OCI-M2 (cell line): ENCODE data around the gene SUB1.
"Not testable (repeated sequence)": the region's sequence is repeated elsewhere in the genome, so short reads cannot be mapped to it uniquely, and the experiment has no call there.

Source experiments
- DNase-seq: peaks from one replicate; lab custom pipeline; 2025; ENCODE audit not compliant: unreplicated experiment; lab: John Stamatoyannopoulos, UW

Gene SUB1

DNA sequence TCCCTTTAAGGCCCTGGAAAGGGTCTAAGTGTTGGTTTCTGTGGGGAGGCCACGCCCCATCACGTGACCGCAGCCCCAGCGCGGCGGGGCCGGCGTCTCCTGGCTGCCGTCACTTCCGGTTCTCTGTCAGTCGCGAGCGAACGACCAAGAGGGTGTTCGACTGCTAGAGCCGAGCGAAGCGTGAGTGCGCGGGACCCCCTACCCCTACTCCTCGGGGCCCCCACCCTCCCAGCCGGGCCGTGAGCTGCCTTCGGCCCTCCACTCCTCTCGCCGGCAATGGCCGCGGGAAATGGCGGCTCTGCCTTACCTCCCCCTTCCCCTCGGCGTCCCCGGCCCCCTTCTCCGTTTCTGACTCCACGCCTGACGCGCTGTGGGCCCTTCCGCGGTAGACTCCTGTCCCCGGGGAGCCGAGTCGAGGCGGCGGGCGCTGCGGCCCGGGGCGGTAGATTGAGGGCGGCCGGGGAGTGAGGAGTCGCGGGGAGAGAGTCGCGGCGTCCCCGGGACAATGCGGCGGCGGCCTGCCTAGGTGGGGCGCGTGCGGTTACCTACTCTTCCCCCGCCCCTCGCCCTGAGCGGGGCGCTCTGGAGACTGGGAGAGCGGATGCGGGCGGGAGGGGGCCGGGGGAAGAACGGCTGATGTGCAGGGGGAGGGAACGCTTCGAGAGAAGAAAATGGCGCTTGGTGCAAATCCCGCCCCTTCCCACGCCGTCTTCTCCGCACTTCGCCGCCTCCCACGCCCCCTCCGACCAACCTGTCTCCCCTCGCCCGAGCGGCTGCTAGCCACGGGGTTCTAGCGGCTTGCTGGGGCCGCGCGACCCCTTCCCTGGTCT, at the start of gene SUB1:
TSS of gene SUB1 (plus strand) at position 112 of the 830 bp plus-strand sequence. CDS start 2,956 bp downstream, outside the sequence.
- peak; percentile 45 for DNase-seq

DNA sequence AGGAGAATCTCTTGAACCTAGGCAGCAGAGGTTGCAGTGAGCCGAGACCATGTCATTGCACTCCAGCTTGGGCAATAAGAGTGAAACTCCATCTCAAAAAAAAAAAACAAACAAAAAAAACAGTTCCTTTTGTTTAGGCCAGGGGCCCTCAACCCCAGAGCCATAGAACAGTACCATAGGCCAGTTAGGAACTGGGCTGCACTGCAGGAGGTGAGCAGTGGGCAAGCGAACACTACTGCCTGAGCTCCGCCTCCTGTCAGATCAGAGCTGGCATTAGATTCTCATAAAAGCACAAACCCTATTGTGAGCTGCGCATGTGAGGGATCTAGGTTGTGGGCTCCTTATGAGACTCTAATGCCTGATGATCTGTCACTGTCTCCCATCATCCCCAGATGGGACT, 49.1 kb upstream of the SUB1 start:
- no peak for DNase-seq

DNA sequence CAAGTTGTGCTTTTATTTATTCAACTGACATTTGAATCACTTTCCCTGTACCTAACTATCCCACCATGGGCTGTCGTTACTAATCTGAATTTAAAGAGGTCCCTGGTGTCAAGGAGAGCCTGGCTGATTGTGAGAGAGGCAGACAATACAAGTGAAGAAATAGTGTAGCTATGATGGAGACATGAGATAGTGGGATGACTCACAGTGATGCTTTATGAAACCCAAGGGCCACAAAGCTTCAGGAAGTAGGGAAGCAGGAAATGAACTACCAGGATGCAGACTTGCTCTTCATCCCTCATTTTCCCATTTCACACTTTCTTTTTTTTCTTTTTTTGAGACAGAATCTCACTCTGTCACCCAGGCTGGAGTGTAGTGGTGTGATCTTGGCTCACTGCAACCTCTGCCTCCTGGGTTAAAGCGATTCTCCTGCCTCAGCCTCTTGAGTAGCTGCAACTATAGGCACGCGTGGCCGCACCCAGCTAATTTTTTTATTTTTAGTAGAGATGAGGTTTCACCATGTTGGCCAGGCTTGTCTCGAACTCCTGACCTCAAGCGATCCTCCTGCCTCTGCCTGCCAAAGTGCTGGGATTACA, 47.8 kb upstream of the SUB1 start:
- DNase-seq = not testable (repeated sequence)

GRCh38 chr5:32538031-32538547, 47.3 kb upstream of the SUB1 start:
- no peak for DNase-seq

- no peak for DNase-seq
Observed at GRCh38 chr5:32539981-32540845, 45.1 kb upstream of the SUB1 start.

DNA sequence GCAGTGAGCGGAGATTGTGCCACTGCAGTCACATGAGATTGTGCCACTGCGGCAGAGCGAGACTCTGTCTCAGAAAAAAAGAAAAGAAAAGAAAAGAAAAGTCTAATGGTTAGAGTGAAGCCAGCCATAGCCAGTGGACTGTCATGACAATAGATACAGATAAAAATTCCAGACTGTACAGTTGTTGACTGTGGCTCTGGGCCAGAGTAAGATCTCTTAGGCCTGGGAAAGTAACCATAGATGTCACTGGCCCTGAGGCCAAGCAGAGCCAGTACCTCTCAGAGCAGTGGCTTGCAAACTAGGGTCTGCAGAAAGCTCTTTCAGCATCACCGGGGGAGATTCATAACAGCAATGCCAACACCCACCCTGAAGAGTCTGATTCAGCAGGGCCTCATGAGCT, 44.1 kb upstream of the SUB1 start:
- DNase-seq = no peak

- no peak for DNase-seq
Observed at GRCh38 chr5:32542216-32543059, 42.9 kb upstream of the SUB1 start.

DNA sequence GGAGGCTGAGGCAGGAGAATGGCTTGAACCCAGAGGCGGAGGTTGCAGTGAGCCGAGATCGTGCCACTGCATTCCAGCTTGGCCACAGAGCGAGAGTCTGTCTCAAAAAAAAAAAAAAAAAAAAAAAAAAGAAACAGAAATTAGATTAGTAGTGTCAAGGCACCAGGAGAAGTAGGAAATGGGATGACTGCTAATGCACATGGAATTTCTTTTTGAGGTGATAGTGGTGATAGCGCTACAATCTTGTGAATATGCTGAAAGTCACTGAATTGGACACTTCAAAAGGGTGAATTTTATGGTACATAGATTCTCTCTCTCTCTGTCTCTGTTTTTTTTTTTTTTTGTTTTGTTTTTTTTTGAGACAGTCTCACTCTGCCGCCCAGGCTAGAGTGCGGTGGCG, 42.1 kb upstream of the SUB1 start:
- DNase-seq = no peak

DNA sequence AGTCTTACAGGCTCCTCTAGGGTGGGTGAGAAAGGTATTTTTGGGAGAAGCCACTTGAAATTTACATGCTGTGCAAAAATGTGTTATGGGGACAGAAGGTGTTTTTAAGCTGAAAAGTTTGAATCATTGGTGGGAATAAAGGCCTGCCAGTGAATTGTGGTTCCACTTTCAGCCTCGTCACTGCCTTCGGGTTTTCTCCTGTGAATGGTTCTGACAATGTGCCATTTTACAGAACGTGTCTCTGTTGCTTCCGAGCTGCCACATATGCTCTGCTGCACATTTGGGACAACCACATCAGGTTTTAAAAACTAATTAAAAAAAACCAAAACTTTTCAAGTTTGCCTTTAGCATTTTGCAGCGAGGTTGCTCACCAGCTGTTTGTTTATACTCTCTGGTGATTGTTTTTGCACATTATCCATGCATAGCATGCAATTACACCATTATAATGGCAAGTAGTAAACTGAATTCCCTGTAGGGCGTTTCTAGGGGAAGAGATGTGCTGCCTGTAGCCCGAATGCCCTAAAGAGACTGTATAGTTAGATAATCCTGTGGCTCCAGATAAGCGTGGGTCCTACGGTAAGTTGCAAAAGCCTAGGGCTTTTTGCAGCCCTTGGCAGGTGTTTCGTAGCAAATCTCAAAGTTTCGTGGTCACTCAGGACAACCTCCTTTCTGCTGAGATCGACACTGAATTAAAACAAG, 40.1 kb upstream of the SUB1 start:
- no peak for DNase-seq

DNA sequence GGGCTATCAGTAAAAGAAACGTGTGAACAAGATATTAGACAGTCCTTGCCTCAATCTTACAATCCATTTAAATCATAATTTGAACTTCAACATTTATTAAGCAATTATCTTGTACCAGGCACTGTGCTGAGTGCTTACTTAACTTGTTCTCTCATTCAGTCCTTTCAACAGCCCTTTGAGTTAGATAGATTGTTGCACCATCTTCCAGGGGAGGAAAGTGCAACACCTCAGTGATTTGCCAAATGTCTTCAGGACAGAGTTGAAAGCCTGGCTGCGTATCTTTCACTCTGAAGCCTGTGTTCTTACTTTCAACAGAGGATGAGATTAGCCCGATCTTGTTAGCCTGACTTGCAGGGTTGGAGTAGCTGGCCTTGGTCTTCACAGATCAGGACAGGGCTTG, 34.2 kb upstream of the SUB1 start:
- DNase-seq = no peak

GRCh38 chr5:32551865-32552264, 33.5 kb upstream of the SUB1 start:
- no peak for DNase-seq

GRCh38 chr5:32552491-32552890, 32.9 kb upstream of the SUB1 start:
- not testable (repeated sequence) for DNase-seq

GRCh38 chr5:32552936-32553335, 32.4 kb upstream of the SUB1 start:
- no peak for DNase-seq

GRCh38 chr5:32554181-32554780, 31.1 kb upstream of the SUB1 start:
- DNase-seq = not testable (repeated sequence)

DNA sequence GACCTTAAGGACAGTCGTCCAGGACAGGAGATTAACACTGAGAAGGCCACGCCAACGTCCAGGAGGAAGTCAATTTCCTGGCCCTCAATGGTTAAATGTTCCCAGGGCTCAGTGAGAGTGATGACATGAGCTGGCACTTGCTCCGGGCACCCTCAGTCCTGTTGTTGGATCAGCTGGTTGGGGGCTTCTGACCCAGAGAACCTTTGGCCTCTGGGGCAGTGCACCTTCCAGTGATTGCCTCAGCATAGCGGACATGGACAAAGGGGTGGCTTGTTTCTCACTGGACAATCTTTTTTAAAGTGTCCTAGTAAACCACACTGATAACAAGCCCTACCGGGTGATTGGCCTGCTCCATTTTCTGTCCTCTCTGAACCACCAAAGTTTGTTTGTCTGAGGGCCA, 28.8 kb upstream of the SUB1 start:
- not testable (repeated sequence) for DNase-seq

- no peak for DNase-seq
Observed at GRCh38 chr5:32559411-32559810, 25.9 kb upstream of the SUB1 start.

- DNase-seq = no peak
Observed at GRCh38 chr5:32559921-32560320, 25.4 kb upstream of the SUB1 start.

DNA sequence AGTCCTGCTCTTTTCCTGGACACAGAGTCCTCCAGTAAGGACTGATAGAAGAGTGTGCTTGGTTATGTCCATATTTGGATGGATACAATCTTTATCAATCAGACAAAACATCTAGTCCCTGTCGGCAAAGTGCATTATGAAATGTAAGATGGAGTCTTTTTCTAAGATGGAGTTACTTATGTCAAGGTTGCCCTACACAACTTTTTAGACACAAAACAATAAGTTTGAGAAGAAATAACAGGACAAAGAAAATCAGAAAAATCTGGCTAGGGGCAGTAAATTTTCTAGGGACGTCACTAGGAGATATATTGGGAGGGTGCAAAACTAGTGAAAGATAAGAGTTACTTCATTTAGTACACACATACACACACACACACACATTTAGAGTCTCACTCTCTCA, 23.3 kb upstream of the SUB1 start:
- no peak for DNase-seq

GRCh38 chr5:32562843-32563242, 22.5 kb upstream of the SUB1 start:
- DNase-seq = no peak

DNA sequence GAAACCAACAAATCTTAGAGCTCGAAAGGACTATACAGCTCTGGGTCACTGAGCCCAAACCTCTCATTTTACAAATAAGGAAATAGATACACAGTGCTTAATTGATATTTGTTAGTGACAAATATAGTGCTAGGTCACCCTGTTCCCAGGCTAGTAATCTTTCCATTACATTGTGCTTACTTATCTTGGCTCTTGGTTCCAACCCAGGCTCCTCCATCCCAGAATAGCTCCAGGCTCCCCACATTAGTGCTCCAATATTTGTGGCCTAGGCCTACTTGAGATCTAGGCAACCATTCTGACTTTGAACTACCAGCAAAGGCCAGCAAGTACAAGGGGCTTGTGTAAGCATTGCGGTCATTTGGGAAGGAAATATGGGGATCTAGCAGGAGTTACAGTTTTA, 21.7 kb upstream of the SUB1 start:
- DNase-seq = no peak
